Limb (tissue), 2 donors: ENCODE data around the gene TRIM62.
A peak's percentile ranks its signal among the peaks of the same experiment; 100 is the strongest.
"Not testable (repeated sequence)": the region's sequence is repeated elsewhere in the genome, so short reads cannot be mapped to it uniquely, and the experiment has no call there.

Experiments used
- DNase-seq, 2 donors: peaks; one replicate each; pipeline ENCODE4 v3.0.0-alpha.2; 2016; ENCODE audit errors: extremely low spot score in 2 of 2

TRIM62 gene

GRCh38 chr1:33137800-33138199 lies 44.0 kb downstream of the TRIM62 start:
- peak in 1 of 2 donors; percentile 70 for DNase-seq

- DNase-seq, result not testable (repeated sequence)
Measured at GRCh38 chr1:33136041-33136440, 45.8 kb downstream of the TRIM62 start.

GRCh38 chr1:33133478-33134105 lies 48.3 kb downstream of the TRIM62 start:
- no peak for DNase-seq

DNA sequence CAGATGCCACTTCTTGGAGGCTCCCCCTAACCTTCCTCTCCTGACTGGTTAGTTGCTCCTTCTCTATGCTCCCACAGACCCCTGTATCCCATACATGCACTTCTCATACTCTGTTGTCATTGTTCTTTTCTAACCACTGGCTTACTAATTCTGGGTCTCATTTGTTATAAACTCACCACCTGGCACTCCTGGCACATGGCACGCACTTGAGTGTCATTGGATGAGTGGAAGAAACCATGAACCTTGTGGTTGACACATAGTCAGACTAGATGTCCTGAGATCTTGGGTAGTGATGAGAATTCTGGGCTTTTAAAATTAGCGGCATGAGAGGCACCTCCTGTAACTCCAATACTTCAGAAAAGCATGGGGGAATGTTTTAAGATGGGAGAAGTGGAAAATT lies 49.3 kb downstream of the TRIM62 start:
- no peak for DNase-seq

GRCh38 chr1:33131191-33131590 lies 50.7 kb downstream of the TRIM62 start:
- no peak for DNase-seq

DNA sequence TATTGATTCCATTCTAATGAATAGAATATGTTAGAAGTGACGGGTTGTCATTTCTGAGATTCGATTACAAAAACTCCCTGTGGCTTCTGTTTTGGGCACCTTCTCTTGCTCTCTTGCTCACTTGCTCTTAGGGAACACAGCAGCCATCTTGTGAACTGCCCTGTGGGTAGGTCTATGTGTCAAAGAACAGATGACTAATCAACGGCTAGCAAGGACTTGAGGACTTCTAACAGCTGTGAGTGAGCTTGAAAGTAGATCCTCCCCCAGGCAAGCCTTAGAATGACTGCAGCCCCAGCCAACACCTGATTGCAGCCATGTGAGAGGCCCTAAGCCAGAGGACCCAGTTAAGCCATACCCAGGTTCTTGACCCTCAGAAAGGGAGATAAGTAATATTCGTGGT lies 51.5 kb downstream of the TRIM62 start:
- DNase-seq, result no peak

DNA sequence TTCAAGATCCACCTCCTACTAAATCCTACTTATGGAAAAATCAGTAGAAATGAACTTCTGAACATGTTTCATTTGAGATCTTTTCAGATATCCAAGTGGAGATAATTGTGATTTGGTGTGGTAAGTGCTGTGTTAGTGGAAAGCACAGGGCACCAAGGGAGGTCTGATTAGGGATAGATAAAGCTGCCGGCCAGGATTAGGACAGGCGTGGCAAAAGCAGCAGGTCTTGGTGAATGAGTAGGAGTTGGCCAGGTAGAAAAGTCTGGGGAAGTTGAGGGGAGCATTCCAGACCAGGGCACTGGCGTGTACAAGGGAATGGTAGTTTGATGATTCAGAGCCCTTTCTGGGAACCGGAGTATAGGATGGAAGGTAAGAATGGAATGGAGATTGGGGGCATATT lies 53.1 kb downstream of the TRIM62 start:
- no peak for DNase-seq

DNA sequence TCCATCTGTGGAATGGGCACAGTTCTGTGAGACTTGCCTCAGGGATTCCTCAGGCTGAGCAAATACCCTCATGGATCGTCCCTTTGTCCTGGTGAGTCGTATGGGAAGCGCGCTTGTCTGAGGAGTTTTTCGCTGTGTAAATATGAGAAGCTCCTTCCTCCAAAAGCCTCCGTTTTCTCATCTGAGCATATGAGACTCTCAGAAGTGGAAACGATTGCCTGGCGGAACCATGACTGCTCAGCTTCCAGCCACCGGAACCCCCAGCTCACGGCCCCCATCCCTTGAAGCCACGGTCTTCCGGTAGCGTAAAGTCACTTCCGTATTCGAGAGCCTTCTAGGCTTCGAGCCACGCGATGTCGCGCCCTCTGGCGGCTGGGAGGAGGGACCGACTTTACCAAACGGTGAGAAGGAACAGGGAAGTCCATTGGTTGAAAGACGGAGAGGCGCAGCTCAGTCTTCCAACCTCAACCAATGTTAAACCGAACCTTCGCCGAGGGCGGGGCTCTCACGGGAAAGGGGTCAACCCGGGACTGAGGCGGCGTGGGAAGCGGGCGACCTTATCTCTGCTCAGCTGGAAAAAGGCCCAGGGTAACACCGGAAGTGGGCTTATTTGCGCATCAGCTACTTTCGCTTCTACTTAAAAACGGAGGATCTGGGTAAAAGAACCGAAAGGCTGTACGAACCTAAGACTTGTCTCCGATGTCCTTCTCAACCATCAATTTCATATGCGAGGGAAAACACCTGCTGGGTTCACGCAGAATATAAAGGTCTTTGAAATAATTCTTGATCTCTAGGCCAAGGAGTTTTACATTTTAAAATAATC lies 54.6 kb downstream of the TRIM62 start:
- peak; percentile 98 for DNase-seq

DNA sequence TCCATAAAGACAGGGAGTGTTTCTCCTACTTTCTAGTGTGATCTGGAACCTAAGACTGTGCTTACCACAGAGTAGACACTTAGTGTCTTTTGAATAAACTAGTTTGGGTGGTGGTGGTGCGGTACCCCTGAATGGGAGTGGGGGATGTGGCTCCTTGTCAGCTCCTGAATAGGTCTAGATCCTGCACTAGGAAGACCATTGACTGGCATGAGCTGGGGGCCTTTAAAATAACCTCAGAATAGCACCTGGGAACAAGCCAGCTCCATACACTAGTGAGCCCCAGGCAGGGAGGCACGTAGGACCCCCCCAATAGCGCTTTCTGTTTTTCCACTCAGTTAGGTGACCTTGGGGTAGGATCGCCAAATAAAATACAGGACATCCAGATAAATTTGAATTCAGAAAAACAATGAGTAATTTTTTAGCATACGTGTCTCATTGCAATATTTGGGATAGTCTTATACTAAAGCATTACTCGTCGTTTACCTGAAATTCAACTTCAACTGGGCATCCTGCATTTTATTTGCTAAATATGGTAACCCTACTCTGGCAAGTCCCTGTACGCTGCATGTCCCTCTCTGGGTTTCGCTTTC lies 55.3 kb downstream of the TRIM62 start:
- DNase-seq, result no peak

DNA sequence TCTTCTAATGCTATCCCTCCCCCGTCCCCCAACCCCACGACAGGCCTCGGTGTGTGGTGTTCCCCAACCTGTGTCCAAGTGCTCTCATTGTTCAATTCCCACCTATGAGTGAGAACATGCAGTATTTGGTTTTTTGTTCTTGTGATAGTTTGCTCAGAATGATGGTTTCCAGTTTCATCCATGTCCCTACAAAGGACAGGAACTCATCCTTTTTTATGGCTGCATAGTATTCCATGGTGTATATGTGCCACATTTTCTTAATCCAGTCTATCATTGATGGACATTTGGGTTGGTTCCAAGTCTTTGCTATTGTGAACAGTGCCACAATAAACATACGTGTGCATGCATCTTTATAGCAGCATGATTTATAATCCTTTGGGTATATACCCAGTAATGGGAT lies 57.2 kb downstream of the TRIM62 start:
- not testable (repeated sequence) for DNase-seq

DNA sequence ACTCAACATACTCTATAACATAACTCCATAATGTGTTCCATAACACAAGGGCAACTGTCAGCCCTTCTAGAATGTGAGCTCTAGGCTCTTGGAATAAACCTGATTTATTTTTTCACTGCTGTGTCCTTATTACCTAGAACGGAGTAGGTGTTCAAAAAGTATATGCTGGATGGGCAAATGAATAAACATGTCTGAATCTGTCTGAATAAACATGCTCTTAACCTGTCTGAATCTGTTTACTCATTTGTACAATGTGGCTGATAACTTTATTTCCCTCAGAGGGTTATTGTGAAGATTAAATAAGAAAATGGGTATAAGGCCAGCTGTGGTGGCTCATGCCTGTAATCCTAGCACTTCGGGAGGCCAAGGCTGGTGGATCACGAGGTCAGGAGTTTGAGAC lies 58.6 kb downstream of the TRIM62 start:
- DNase-seq, result no peak

GRCh38 chr1:33122483-33123178 lies 59.2 kb downstream of the TRIM62 start:
- no peak for DNase-seq

DNA sequence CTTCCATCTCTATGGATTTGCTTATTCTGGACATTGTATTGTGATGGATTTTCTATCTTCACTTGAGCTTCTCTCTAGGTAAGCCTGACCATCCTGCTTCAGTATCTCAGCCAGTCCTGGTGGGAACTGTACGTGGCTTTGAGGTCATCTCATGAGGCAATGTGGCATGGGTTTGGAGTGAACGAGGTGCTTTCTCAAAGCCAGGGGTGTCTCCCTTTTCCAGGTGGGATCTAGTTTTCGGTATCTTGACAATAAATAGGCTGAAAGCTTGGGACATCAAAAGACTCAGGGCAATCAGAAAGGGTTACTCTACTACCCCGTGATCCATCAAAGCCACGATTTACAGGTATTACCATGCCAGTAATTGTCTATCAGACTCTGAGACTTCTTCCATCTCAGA lies 60.1 kb downstream of the TRIM62 start:
- DNase-seq, result no peak

DNA sequence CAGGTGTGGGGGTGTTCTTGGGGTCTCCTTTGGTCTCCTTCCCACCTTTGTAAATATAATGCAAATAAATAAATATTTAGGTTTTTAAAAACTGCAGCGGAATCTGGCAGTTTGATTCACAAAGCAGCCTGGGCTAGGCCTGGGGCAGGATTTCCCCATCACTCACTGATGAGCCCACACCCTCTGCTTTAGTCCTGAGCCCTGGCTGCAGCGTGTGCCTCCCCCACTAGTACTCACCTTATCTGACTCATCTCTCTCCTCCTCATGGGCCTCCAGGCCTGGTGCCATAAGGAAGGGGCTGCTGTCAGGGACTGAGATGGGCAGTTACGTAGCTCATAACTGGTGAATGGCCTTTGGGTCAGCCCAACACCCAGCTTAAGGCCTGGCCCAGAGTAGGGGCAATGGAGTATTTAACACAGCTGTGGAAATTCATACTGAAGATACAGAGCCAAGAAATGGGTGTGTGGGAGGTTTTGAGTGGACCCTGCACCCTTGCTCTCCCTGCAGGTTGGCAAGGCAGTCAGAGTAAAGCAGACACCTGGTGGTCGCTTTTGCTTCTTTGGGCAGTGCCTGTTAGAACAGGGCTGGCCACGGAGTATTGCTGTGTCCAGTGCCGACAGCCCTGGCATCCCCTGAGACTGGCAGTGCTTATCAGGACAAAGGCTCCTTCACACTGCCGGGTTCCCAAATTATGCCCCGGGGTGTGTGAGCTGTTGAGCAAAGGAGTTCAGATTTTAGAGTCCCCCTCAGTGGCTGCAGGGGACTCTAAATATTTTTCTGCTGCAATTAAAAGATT lies 61.2 kb downstream of the TRIM62 start:
- no peak for DNase-seq

DNA sequence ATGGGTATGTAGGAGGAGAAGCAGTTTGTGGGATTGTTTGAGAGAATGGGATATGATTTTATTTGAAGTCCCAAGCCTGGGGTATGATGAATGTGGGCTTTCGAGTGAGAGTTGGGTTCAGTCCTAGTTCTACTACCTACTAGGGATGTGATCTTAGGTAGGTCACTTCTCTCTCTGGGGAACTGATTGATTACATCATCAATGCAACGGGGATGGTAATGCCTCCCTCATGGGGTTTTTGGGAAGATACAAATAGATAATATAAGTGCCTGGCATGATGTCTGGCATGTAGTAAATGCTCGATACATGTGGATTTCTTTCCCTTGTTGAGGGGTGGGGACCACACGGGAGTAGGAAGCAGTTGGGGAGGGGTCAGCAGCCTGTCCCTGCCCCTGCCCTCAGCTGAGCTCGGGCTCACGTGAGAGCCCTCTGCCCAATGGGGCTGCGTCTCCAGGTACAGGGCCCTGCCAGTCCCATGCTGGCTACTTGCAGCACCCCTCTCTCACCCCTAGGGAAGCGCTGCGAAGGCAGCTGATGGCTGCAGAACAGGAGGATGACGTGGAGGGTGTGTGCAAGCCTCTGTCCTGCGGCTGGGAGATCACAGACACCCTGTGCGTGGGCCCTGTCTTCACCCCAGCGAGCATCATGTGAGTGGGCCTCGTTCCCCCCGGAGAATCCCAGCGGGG lies 62.2 kb downstream of the TRIM62 start:
- no peak for DNase-seq

- no peak for DNase-seq
Measured at GRCh38 chr1:33119050-33119449, 62.8 kb downstream of the TRIM62 start.

- DNase-seq, result no peak
Measured at GRCh38 chr1:33118274-33118673, 63.6 kb downstream of the TRIM62 start.

DNA sequence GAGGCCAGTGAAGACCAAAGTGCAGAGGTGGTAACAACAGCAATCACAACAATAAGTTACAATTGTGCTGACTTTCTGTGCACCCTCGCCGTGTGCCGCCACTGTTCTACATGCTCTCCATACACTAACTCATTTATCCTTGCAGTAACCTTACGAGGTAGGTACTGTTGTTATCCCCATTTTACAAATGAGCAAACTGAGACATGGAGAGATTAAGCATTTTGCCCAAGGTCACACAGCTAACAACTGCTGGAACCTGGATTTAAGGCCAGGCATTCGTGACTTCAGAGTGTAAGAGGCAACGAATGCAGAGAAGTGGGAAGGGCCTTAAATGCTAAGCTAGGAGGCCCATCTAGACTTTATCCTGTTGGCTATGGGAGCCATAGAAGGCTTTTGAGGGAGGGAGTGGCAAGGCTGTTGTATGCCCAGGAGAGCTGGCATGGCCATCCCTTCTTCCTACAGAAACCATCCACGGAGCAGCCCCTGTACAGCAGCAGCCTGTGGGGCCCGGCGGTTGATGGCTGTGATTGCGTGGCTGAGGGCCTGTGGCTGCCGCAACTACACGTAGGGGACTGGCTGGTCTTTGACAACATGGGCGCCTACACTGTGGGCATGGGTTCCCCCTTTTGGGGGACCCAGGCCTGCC lies 64.3 kb downstream of the TRIM62 start:
- DNase-seq, result no peak

GRCh38 chr1:33111965-33112364 lies 69.9 kb downstream of the TRIM62 start:
- peak in 1 of 2 donors; percentile 12 for DNase-seq

DNA sequence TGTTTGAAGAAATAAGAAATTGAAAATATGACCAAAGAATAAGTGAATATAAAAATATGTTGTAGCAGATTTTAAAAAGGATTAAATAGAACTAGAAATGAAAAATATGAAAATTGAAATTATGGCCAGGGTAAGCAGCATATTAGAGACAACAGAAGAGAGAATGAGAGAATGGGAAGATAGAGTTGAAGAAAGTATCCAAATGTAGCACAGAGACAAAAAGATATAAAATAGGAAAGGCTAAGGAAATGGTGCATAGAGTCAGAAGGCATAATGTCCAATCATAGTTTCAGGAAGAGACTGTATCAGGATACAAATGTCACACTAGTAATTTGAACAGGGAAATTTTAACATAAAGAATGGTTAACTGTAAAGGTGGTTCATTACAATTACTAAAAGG lies 71.4 kb downstream of the TRIM62 start:
- DNase-seq, result no peak
